Measurements from ENCODE around the gene GPC3.
"Not testable (repeated sequence)": the region's sequence is repeated elsewhere in the genome, so short reads cannot be mapped to it uniquely, and the experiment has no call there.

The GPC3 gene

GRCh38 chrX:134006484-134007161, 21.2 kb upstream of the GPC3 start:
- Mint-ChIP-seq H3K27ac (no peak overlapping the region), H3K27me3 (ENCODE audit: low read depth) (peaks cover under 1% of the 10 kb centered on the region), H3K9me3 (no peaks in the 10 kb centered on the region), H3K4me1 (ENCODE audit: low read depth) (no peaks in the 10 kb centered on the region), H3K36me3 (ENCODE audit: low read depth) (no peaks in the 10 kb centered on the region), H3K4me3 (no peak overlapping the region)

GRCh38 chrX:134004084-134004483, 18.7 kb upstream of the GPC3 start:
- no peaks in the 10 kb centered on the region for H3K4me1 Mint-ChIP-seq (ENCODE audit: low read depth)
- no peak overlapping the region for H3K27ac Mint-ChIP-seq
- no peak overlapping the region for H3K4me3 Mint-ChIP-seq
- H3K27me3 Mint-ChIP-seq (ENCODE audit: low read depth) = peaks cover 4% of the 10 kb centered on the region
- H3K36me3 Mint-ChIP-seq (ENCODE audit: low read depth) = no peaks in the 10 kb centered on the region
- no peaks in the 10 kb centered on the region for H3K9me3 Mint-ChIP-seq

DNA sequence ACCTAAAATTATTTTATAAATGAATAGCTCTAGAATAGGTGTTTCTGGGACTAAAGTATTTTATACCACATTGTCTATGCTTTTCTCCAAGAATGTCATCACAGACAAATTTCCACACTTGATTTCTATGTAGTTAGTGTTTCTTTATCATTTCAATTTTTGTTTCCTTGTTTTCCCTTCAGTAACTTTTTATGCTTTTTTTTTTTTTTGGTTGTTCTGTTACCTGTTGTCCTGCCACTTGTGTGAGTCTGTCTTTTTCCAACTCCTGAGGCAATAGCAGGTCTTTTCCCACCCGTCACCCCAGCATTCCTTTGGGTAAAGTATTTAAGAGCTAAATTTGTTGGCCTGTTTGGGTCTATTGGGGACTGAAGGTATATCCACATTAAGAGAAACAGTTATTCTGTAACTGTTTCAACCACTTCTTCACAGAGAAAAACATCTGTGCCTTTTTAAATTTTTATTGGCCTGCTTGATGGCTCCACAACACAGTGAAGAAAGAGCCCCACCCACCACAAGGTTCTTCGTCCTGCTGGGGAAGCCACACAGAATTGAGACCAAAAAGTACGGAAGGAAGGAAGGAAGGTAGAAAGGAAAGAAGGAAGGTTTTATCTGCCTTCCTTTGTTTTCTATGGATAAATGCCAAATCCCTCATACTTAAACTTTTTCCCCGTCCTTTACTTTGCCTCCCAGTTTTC, 17.7 kb upstream of the GPC3 start:
- H3K27me3 Mint-ChIP-seq (ENCODE audit: low read depth) = peaks cover 4% of the 10 kb centered on the region

DNA sequence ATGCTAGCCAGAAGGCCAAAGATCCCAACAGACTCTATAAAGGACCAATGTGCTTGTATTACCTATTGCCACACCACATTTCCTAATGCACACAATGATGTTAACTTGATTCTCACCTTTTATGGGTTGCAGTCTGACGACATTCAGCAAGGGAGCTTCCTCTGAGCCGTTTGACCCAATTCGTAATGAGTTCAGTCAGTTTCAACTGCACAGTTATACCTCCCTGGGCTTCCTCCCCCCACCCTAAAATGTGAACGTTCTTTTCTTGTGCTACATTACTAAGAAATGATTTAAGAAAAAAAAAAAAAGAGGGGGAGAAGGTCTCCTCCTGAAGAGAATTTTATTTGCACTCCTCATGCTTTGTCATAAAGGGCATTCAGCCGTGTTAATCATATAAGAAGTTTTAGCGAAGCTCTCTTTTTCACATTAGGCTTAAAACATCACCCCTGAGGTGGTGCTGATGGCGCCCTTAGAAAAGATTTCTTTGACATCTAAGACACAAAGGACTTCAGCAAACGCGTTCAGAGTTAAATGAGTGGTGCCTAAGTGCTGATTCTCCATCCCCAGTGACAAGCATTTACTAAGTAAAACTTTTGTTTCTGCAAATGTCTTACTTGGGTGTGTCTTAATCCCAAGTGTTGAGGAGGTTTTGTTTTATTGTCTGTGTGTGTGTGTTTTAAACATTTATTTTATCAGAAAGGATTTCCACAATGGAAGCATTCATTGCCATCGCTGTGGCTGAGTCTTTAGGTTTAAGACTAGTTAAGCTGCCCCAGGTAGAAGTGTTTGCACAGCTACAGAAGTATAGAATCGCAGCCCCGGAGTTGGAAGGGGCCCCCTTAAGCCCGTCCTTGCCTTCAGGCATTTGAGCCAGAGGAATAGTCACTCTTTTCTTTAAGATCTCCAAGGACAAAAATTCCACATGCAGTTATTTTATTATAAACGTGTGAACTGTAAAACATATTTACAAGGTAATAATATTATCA, 15.2 kb upstream of the GPC3 start:
- H3K27ac Mint-ChIP-seq = no peak overlapping the region
- peaks cover 4% of the 10 kb centered on the region for H3K27me3 Mint-ChIP-seq (ENCODE audit: low read depth)
- no peak overlapping the region for H3K4me3 Mint-ChIP-seq
- H3K36me3 Mint-ChIP-seq (ENCODE audit: low read depth) = no peaks in the 10 kb centered on the region
- H3K9me3 Mint-ChIP-seq = no peaks in the 10 kb centered on the region
- no peaks in the 10 kb centered on the region for H3K4me1 Mint-ChIP-seq (ENCODE audit: low read depth)

More for the DNA sequence above, 17.7 kb upstream of the GPC3 start:
- no peak overlapping the region for H3K4me3 Mint-ChIP-seq
- H3K36me3 Mint-ChIP-seq (ENCODE audit: low read depth) = no peaks in the 10 kb centered on the region
- H3K4me1 Mint-ChIP-seq (ENCODE audit: low read depth) = no peaks in the 10 kb centered on the region
- no peak overlapping the region for H3K27ac Mint-ChIP-seq
- H3K9me3 Mint-ChIP-seq = no peaks in the 10 kb centered on the region

- no peaks in the 10 kb centered on the region for H3K4me1 Mint-ChIP-seq (ENCODE audit: low read depth)
These were observed 13.8 kb upstream of the GPC3 start for GRCh38 chrX:133999031-133999705.

GRCh38 chrX:133995759-133996158, 10.4 kb upstream of the GPC3 start:
- Mint-ChIP-seq H3K4me1 (ENCODE audit: low read depth) (no peaks in the 10 kb centered on the region), H3K4me3 (no peak overlapping the region), H3K9me3 (no peaks in the 10 kb centered on the region), H3K27ac (no peak overlapping the region), H3K36me3 (ENCODE audit: low read depth) (no peaks in the 10 kb centered on the region), H3K27me3 (ENCODE audit: low read depth) (no peaks in the 10 kb centered on the region)

More at GRCh38 chrX:133999031-133999705, 13.8 kb upstream of the GPC3 start:
- H3K9me3 Mint-ChIP-seq = no peaks in the 10 kb centered on the region
- H3K36me3 Mint-ChIP-seq (ENCODE audit: low read depth) = no peaks in the 10 kb centered on the region
- peaks cover 4% of the 10 kb centered on the region for H3K27me3 Mint-ChIP-seq (ENCODE audit: low read depth)
- no peak overlapping the region for H3K4me3 Mint-ChIP-seq
- H3K27ac Mint-ChIP-seq = no peak overlapping the region

DNA sequence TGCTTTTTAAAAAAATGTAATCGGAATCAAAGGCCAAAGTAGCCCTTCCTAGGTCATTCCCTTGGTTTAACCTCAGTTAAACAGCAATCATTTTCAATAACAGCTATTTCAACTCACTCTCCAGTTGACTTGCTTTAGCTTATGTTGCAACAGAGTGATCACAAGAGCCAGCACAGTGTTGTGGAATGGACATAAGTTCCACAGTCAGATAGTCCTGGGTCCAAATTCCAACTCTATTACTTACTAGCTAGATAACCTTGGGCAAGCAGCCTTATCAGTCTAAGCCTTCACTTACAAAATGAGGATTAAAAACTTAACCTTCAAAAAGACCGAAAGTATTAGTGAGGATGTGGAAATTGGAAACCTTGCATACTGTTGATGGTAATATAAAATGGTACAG, 9.2 kb upstream of the GPC3 start:
- H3K27me3 Mint-ChIP-seq (ENCODE audit: low read depth) = no peaks in the 10 kb centered on the region
- no peak overlapping the region for H3K4me3 Mint-ChIP-seq
- no peaks in the 10 kb centered on the region for H3K9me3 Mint-ChIP-seq
- no peaks in the 10 kb centered on the region for H3K36me3 Mint-ChIP-seq (ENCODE audit: low read depth)
- H3K27ac Mint-ChIP-seq = no peak overlapping the region
- H3K4me1 Mint-ChIP-seq (ENCODE audit: low read depth) = no peaks in the 10 kb centered on the region

GRCh38 chrX:133992882-133993281, 7.5 kb upstream of the GPC3 start:
- no peak overlapping the region for H3K4me3 Mint-ChIP-seq
- H3K27me3 Mint-ChIP-seq (ENCODE audit: low read depth) = peaks cover 1% of the 10 kb centered on the region
- H3K9me3 Mint-ChIP-seq = no peaks in the 10 kb centered on the region
- H3K36me3 Mint-ChIP-seq (ENCODE audit: low read depth) = no peaks in the 10 kb centered on the region
- H3K27ac Mint-ChIP-seq = no peak overlapping the region
- H3K4me1 Mint-ChIP-seq (ENCODE audit: low read depth) = no peaks in the 10 kb centered on the region

- Mint-ChIP-seq H3K4me3 (no peak overlapping the region), H3K27me3 (ENCODE audit: low read depth) (peaks cover 9% of the 10 kb centered on the region), H3K9me3 (no peaks in the 10 kb centered on the region), H3K4me1 (ENCODE audit: low read depth) (no peaks in the 10 kb centered on the region), H3K27ac (no peak overlapping the region), H3K36me3 (ENCODE audit: low read depth) (no peaks in the 10 kb centered on the region)
These were observed 6.4 kb upstream of the GPC3 start for GRCh38 chrX:133991814-133992213.

DNA sequence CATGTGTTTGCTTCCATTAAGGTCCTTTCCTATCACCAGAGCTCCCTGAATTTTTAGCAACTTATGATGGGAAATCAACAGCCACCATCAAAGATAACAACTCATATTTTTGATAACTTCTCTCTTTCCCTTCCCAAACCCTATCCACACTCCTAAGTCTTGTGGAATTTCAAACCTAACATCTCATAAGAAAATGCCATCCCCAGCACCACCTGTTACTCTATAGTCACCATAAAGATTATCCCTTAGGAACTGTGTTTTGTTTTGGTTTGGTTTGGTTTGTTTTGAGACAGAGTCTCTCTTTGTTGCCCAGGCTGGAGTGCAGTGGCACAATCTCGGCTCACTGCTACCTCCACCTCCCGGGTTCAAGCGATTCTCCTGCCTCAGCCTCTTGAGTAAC, 5.7 kb upstream of the GPC3 start:
- not testable (repeated sequence) for H3K27me3 Mint-ChIP-seq (ENCODE audit: low read depth); H3K9me3 Mint-ChIP-seq; H3K36me3 Mint-ChIP-seq (ENCODE audit: low read depth); H3K4me1 Mint-ChIP-seq (ENCODE audit: low read depth); H3K4me3 Mint-ChIP-seq; H3K27ac Mint-ChIP-seq

GRCh38 chrX:133989993-133990392, 4.6 kb upstream of the GPC3 start:
- H3K4me1 Mint-ChIP-seq (ENCODE audit: low read depth) = no peaks in the 10 kb centered on the region
- H3K27me3 Mint-ChIP-seq (ENCODE audit: low read depth) = peaks cover 9% of the 10 kb centered on the region
- H3K27ac Mint-ChIP-seq = no peak overlapping the region
- no peak overlapping the region for H3K4me3 Mint-ChIP-seq
- H3K9me3 Mint-ChIP-seq = no peaks in the 10 kb centered on the region
- no peaks in the 10 kb centered on the region for H3K36me3 Mint-ChIP-seq (ENCODE audit: low read depth)

- Mint-ChIP-seq H3K36me3 (ENCODE audit: low read depth) (no peaks in the 10 kb centered on the region), H3K4me1 (ENCODE audit: low read depth) (no peaks in the 10 kb centered on the region), H3K4me3 (no peak overlapping the region), H3K27me3 (ENCODE audit: low read depth) (peaks cover 9% of the 10 kb centered on the region), H3K9me3 (no peaks in the 10 kb centered on the region), H3K27ac (no peak overlapping the region)
These were observed 4.1 kb upstream of the GPC3 start for GRCh38 chrX:133989490-133989889.

GRCh38 chrX:133988010-133988409, 2.6 kb upstream of the GPC3 start:
- Mint-ChIP-seq H3K27me3 (ENCODE audit: low read depth) (peaks cover 21% of the 10 kb centered on the region), H3K4me1 (ENCODE audit: low read depth) (peaks cover 2% of the 10 kb centered on the region), H3K9me3 (no peaks in the 10 kb centered on the region)

GRCh38 chrX:133987188-133987587, 1.8 kb upstream of the GPC3 start:
- H3K36me3 Mint-ChIP-seq (ENCODE audit: low read depth) = no peaks in the 10 kb centered on the region
- H3K4me3 Mint-ChIP-seq = no peak overlapping the region
- H3K4me1 Mint-ChIP-seq (ENCODE audit: low read depth) = peaks cover 2% of the 10 kb centered on the region
- H3K9me3 Mint-ChIP-seq = no peaks in the 10 kb centered on the region
- no peak overlapping the region for H3K27ac Mint-ChIP-seq
- H3K27me3 Mint-ChIP-seq (ENCODE audit: low read depth) = peaks cover 29% of the 10 kb centered on the region

More at GRCh38 chrX:133988010-133988409, 2.6 kb upstream of the GPC3 start:
- no peaks in the 10 kb centered on the region for H3K36me3 Mint-ChIP-seq (ENCODE audit: low read depth)
- no peak overlapping the region for H3K27ac Mint-ChIP-seq
- no peak overlapping the region for H3K4me3 Mint-ChIP-seq

Measured in T-helper 1 cell treated with Interleukin-12 subunit alpha and Interleukin-12 subunit beta and Interleukin-4 antibody, amounts not matched to agents 30 μg/mL and 1 μg/mL, for 36 hours (primary cell).